RKO (cell line): ENCODE measurements around the gene IMMP2L.
A peak's percentile ranks its signal among the peaks of the same experiment; 100 is the strongest.
"Not testable (repeated sequence)": the region's sequence is repeated elsewhere in the genome, so short reads cannot be mapped to it uniquely, and the experiment has no call there.

Experiments used
- DNase-seq: peaks from one replicate; pipeline ENCODE4 v3.0.0-alpha.2; 2016; ENCODE audit warnings: low spot score

IMMP2L gene

GRCh38 chr7:111262293-111263116 lies 299.8 kb downstream of the IMMP2L start:
- DNase-seq, result no peak

GRCh38 chr7:111261496-111261895 lies 300.8 kb downstream of the IMMP2L start:
- no peak for DNase-seq

GRCh38 chr7:111259991-111260390 lies 302.3 kb downstream of the IMMP2L start:
- no peak for DNase-seq

- no peak for DNase-seq
These were observed 305.9 kb downstream of the IMMP2L start for GRCh38 chr7:111256391-111256790.

GRCh38 chr7:111255576-111255975 lies 306.7 kb downstream of the IMMP2L start:
- DNase-seq, result peak; percentile 14

GRCh38 chr7:111251365-111251764 lies 310.9 kb downstream of the IMMP2L start:
- not testable (repeated sequence) for DNase-seq

GRCh38 chr7:111249807-111250206 lies 312.5 kb downstream of the IMMP2L start:
- DNase-seq, result not testable (repeated sequence)

GRCh38 chr7:111242141-111242755 lies 320.0 kb downstream of the IMMP2L start:
- DNase-seq, result no peak

- DNase-seq, result no peak
These were observed 321.9 kb downstream of the IMMP2L start for GRCh38 chr7:111240371-111240770.

- no peak for DNase-seq
These were observed 322.9 kb downstream of the IMMP2L start for GRCh38 chr7:111239437-111239836.

GRCh38 chr7:111238886-111239285 lies 323.4 kb downstream of the IMMP2L start:
- DNase-seq, result no peak

- DNase-seq, result no peak
These were observed 326.6 kb downstream of the IMMP2L start for GRCh38 chr7:111235709-111236108.

- DNase-seq, result peak; percentile 72
These were observed 329.8 kb downstream of the IMMP2L start for GRCh38 chr7:111232249-111233084.

- no peak for DNase-seq
These were observed 332.4 kb downstream of the IMMP2L start for GRCh38 chr7:111229916-111230315.

GRCh38 chr7:111229181-111229740 lies 333.0 kb downstream of the IMMP2L start:
- no peak for DNase-seq

- no peak for DNase-seq
These were observed 333.9 kb downstream of the IMMP2L start for GRCh38 chr7:111228437-111228836.

GRCh38 chr7:111226800-111227199 lies 335.5 kb downstream of the IMMP2L start:
- DNase-seq, result no peak

GRCh38 chr7:111224354-111225231 lies 337.7 kb downstream of the IMMP2L start:
- DNase-seq, result no peak

GRCh38 chr7:111223802-111224253 lies 338.5 kb downstream of the IMMP2L start:
- no peak for DNase-seq

- no peak for DNase-seq
These were observed 346.7 kb downstream of the IMMP2L start for GRCh38 chr7:111215550-111215949.

- DNase-seq, result no peak
These were observed 349.3 kb downstream of the IMMP2L start for GRCh38 chr7:111212857-111213523.
